ENCODE data around the gene CMTM2. TPM values are rescaled to one million over a fixed set of nuclear protein-coding genes. Genes with fewer than 3 reads are reported as not detected.

Gene CMTM2
- total and polyA plus RNA-seq, 10 donors: 0.70 to 54.6 (median 8.8) TPM

- DNase-seq: no peak
- Histone ChIP-seq H3K4me1 (peaks cover 0 to 40% (median 27%) of the 10 kb centered on the region in 6 donors), H3K4me3 (no peak overlapping the region), H3K9me3 (no peaks in the 10 kb centered on the region), H3K27me3 (replicated peaks in 1 of 7) (peaks cover 0 to 32% (median 19%) of the 10 kb centered on the region in 7 donors), H3K27ac (no peak overlapping the region), H3K36me3 (no peaks in the 10 kb centered on the region)
- TF ChIP-seq POLR2AphosphoS5 (IDR thresholded peaks at IDR 0.05) (no peak), POLR2A (IDR thresholded peaks at IDR 0.05) (no peak)
- TF ChIP-seq, protein P1, sequence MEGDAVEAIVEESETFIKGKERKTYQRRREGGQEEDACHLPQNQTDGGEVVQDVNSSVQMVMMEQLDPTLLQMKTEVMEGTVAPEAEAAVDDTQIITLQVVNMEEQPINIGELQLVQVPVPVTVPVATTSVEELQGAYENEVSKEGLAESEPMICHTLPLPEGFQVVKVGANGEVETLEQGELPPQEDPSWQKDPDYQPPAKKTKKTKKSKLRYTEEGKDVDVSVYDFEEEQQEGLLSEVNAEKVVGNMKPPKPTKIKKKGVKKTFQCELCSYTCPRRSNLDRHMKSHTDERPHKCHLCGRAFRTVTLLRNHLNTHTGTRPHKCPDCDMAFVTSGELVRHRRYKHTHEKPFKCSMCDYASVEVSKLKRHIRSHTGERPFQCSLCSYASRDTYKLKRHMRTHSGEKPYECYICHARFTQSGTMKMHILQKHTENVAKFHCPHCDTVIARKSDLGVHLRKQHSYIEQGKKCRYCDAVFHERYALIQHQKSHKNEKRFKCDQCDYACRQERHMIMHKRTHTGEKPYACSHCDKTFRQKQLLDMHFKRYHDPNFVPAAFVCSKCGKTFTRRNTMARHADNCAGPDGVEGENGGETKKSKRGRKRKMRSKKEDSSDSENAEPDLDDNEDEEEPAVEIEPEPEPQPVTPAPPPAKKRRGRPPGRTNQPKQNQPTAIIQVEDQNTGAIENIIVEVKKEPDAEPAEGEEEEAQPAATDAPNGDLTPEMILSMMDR (IDR thresholded peaks at IDR 0.05 in 8 of 11, conservative IDR thresholded peaks at IDR 0.05 in 3 of 11): no peak
- intact Hi-C loops (cut with DNase I; ENCODE audit: low total_unique reads): no loop called here
- 61 to 89% (median 85%) methylated on average over 3 of the region's 3 CpGs for WGBS, 5 donors
Measured at GRCh38 chr16:66581246-66581952, 2.1 kb downstream of the CMTM2 start.

- Histone ChIP-seq H3K27me3 (replicated peaks in 1 of 7) (no peaks in the 10 kb centered on the region), H3K27ac (peak overlapping the region in 6 of 8 donors; percentile 35 to 86 (median 62)), H3K4me3 (peak overlapping the region in 1 of 8 donors; percentile 29), H3K36me3 (no peaks in the 10 kb centered on the region), H3K4me1 (peaks cover 0 to 57% (median 42%) of the 10 kb centered on the region in 6 donors), H3K9me3 (no peaks in the 10 kb centered on the region)
- WGBS, 5 donors: 21 to 40% (median 34%) methylated on average over 10 of the region's 10 CpGs
- intact Hi-C loops (cut with DNase I; ENCODE audit: low total_unique reads): no loop called here
- peak in 2 of 3 donors; percentile 13 to 69 for TF ChIP-seq POLR2AphosphoS5 (IDR thresholded peaks at IDR 0.05)
- TF ChIP-seq POLR2A (IDR thresholded peaks at IDR 0.05): no peak
- no peak for DNase-seq
Measured at GRCh38 chr16:66585481-66586239, 6.4 kb downstream of the CMTM2 start.

DNA sequence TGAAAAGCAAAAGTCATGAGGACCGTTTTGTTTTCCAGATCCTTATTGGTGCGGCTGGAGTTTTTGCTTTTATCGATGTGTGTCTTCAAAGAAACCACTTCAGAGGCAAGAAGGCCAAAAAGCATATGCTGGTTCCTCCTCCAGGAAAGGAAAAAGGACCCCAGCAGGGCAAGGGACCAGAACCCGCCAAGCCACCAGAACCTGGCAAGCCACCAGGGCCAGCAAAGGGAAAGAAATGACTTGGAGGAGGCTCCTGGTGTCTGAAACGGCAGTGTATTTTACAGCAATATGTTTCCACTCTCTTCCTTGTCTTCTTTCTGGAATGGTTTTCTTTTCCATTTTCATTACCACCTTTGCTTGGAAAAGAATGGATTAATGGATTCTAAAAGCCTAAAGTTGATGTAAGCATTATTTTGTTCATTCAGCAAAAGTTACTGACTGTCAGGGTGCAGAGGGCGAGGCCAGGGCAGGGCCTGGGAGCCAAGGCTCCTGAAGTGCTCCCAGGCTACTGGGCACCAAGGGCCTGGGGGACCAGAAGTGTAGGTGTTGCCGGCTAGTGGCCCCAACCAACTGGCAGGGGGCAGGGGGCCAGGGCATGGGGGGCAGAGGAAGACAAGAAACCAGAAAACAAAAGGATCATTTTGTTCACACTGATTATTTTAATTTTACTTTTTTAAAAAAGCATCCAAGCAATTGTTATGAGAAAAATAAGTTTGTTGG lies 8.8 kb downstream of the CMTM2 start:
- TF ChIP-seq POLR2A (IDR thresholded peaks at IDR 0.05) (no peak), POLR2AphosphoS5 (IDR thresholded peaks at IDR 0.05) (no peak)
- TF ChIP-seq, protein P1 (IDR thresholded peaks at IDR 0.05 in 8 of 11, conservative IDR thresholded peaks at IDR 0.05 in 3 of 11): no peak
- Histone ChIP-seq H3K4me3 (peak overlapping the region in 4 of 8 donors; percentile 8 to 29 (median 21)), H3K9me3 (no peaks in the 10 kb centered on the region), H3K27me3 (replicated peaks in 1 of 7) (no peaks in the 10 kb centered on the region), H3K4me1 (peaks cover 0 to 64% (median 45%) of the 10 kb centered on the region in 6 donors), H3K27ac (peak overlapping the region in 5 of 8 donors; percentile 23 to 86 (median 69)), H3K36me3 (no peaks in the 10 kb centered on the region)
- no peak for DNase-seq
- WGBS, 5 donors: 41 to 57% (median 47%) methylated on average over 7 of the region's 7 CpGs
- intact Hi-C loops (cut with DNase I; ENCODE audit: low total_unique reads): no loop called here

- peak overlapping the region in 3 of 8 donors; percentile 40 to 86 (median 75) for H3K27ac ChIP-seq
- TF ChIP-seq POLR2A (IDR thresholded peaks at IDR 0.05) (no peak), POLR2AphosphoS5 (IDR thresholded peaks at IDR 0.05) (no peak)
- TF ChIP-seq, protein P1 (IDR thresholded peaks at IDR 0.05 in 8 of 11, conservative IDR thresholded peaks at IDR 0.05 in 3 of 11): peak; percentile 56 to 86 (median 79)
- H3K4me1 ChIP-seq: peaks cover 0 to 64% (median 45%) of the 10 kb centered on the region in 6 donors
- peak overlapping the region in 2 of 8 donors; percentile 5 to 16 for H3K4me3 ChIP-seq
- H3K9me3 ChIP-seq: peaks cover 0 to 4% (median 0%) of the 10 kb centered on the region in 8 donors
- peak; percentile 92 for DNase-seq
- no peaks in the 10 kb centered on the region for H3K27me3 ChIP-seq (replicated peaks in 1 of 7)
- H3K36me3 ChIP-seq: no peaks in the 10 kb centered on the region
- WGBS, 5 donors: 74 to 85% (median 78%) methylated on average over 8 of the region's 8 CpGs
- intact Hi-C loops (cut with DNase I; ENCODE audit: low total_unique reads): no loop called here
Measured at GRCh38 chr16:66588981-66589713, 9.9 kb downstream of the CMTM2 start.
